ENCODE data around the gene RND1.

RND1 gene

GRCh38 chr12:48827513-48828096, 38.1 kb downstream of the RND1 start:
- DNase-seq (ENCODE audit: low spot score) = no peak

DNA sequence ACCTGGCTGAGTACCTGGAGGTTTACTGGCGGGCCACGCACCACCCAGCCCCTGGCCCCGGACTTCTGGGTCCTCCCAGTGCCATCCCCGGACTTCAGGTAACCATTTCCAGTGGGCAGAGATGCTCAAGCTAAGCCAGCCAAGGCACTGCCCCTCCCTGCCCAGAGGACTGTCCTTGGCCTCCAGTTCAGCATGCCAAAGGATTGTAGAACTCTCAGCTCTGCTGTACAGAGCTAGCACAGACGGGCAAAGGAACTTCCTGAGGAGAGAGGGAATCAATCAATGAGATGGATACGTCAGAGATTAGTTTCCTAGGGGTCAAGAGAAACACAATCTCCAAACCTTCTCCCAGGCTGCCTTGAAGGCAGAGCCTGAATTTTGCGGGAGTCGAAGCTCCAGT, 38.6 kb downstream of the RND1 start:
- no peak for DNase-seq (ENCODE audit: low spot score)

- DNase-seq (ENCODE audit: low spot score) = no peak
Measured at GRCh38 chr12:48826209-48826855, 39.3 kb downstream of the RND1 start.

DNA sequence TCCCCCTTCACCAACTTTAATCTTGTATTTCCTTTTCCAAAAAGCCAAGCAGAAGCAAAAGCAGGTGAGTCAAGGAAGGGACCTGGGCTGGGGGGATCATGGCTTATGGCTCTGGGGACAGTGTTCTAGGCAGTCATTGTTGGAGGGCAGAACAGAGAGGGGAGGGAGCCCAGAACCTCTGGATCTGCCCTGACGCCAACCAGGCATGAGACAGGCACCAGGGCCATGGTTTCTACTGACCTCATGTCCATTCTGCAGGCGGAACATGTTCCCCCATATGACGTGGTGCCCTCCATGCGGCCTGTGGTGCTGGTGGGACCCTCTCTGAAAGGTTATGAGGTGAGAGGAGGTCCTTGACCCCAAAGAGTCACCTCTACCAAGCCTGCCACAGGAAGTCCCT, 40.8 kb downstream of the RND1 start:
- DNase-seq (ENCODE audit: low spot score) = no peak

- peak; percentile 20 for DNase-seq (ENCODE audit: low spot score)
Measured at GRCh38 chr12:48824112-48824511, 41.6 kb downstream of the RND1 start.

GRCh38 chr12:48823281-48823680, 42.4 kb downstream of the RND1 start:
- DNase-seq (ENCODE audit: low spot score) = no peak

- DNase-seq (ENCODE audit: low spot score) = no peak
Measured at GRCh38 chr12:48822711-48823110, 43.0 kb downstream of the RND1 start.

GRCh38 chr12:48822139-48822538, 43.5 kb downstream of the RND1 start:
- no peak for DNase-seq (ENCODE audit: low spot score)

DNA sequence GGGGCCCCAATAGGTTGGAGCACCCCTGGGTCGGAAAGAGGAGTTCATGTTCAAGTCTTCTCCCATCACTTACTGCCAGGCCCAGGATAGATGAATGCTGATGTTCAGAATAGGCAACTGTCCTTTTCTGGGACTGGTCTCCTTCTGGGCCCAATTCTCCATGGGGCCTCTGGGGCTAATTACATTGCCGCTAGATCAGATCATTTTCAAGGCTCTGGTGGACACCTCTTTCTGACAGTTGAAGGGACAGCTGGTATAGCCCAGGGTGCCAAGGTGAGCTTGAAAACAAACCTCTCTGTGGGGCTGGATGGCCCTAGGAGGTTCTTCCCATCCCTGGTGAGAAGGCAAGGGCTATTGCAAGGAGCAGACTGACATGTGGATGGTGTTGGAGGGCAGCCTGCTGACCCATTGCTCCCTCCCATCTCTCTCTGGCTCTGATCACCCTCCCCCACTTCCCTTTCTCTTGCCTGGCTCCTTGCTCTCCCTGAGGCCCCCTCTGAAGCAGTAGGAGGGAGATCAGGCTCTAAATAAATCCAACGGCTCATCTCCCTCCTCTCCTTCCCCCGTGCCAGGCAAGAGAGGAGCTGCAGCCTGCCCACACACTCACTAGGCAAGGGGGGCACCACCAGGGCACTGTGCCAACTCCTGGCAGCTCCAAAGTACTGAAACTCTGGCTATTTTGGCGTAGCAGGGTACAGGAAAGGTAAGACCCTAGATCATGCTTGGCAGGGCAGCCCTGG, 45.5 kb downstream of the RND1 start:
- no peak for DNase-seq (ENCODE audit: low spot score)

- DNase-seq (ENCODE audit: low spot score) = no peak
Measured at GRCh38 chr12:48818831-48819590, 46.7 kb downstream of the RND1 start.

DNA sequence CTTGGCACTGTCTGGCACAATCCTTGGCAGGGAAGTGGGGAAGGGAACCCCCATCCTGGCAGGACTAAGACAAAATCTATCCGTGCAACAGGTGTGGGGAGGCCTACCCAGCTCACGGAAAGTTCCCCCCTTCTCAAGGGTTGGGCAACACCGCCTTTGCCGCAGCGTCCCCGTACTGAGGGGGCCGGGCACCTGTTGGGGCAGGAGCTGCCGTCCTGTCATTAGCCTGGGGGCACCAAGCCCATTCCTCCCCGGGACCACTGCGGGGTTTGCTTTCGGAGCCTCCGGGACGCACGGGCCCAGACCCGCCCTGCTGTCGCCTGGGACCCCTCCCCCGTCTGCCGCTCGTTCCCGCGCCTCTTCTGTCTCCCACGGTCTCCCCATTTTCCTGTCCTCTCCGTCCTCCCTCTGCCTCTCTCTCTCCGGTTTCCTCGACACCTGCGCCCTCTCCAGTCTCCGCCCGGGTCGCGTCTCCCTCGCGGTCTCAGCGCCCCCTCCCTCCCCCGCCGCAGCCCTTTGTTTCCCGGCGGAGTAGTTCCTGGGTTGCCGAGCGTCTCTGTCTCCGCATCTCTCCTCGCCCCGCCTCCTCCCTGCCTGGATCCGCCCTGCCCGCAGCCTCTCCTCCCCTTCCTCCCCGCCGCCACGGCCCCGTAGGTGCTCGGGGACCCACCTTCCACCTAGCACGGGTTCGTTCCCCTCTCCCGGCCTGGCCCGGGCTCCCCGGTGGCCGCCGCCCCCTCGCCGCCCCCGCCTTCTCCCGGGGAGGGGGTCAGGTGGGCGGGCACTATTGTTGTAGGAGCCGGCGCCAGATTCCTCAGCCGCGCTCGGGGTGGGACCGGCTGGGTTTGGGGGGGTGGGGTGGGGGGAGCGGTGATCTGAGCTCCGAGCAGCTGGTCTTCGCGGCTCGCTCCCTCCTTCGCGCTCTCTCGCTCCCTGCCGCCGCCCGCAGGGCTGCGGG, 47.5 kb downstream of the RND1 start, which contains the start of gene CACNB3:
TSS of gene CACNB3 (plus strand) at position 624 of the 958 bp plus-strand sequence. CDS start 434 bp downstream, outside the sequence.
- DNase-seq (ENCODE audit: low spot score) = peak; percentile 60

GRCh38 chr12:48816143-48816854, 49.4 kb downstream of the RND1 start:
- no peak for DNase-seq (ENCODE audit: low spot score)

DNA sequence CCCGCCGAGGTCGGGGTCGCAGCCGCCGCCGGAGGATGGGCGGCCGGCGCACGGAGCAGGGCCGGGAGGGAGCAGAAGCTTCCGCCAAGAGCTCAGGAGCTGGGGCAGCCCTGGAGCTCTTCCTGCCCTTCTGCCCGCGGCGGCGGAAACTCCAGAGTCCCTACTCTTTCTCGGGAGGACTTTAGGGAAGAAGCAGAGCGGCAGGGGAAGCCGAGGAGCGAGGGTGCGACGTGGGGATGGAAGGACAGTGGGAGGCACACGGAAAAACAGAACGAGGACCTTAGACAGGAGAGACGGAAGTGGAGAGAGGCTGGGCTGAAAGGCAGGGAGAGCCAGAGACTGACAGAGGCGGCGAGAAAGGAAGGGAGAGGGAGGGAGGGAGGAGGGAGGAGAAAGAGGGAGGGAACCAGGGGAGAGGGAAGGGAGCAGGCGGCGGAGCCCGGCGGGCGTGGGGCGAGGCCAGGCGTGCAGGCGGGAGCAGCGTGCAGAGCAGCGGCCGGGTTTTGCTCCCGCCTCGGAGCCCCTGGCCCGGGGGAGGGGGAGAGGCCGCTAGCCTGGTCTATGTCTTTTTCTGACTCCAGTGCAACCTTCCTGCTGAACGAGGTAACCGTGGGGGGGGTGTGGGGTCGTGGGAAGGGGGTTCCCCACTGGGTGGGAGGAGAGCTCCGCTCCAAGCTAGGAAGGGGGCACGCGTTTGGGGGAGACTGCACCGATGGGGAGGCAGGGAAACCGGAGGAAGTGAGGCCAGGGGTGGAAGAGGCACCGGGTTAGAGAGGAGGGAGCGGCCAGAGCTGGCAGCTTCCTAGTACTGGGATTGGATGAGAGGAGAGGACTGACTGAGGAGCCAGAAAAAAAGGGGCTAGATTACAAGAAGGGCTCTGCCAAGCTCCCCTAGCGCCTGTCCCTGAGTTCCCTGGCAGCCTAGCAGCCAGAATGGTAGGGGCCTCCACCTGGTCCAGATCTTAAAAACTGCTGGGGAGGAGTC, 50.3 kb downstream of the RND1 start:
- peak; percentile 43 for DNase-seq (ENCODE audit: low spot score)

GRCh38 chr12:48814262-48815125, 51.2 kb downstream of the RND1 start:
- peak; percentile 87 for DNase-seq (ENCODE audit: low spot score)

DNA sequence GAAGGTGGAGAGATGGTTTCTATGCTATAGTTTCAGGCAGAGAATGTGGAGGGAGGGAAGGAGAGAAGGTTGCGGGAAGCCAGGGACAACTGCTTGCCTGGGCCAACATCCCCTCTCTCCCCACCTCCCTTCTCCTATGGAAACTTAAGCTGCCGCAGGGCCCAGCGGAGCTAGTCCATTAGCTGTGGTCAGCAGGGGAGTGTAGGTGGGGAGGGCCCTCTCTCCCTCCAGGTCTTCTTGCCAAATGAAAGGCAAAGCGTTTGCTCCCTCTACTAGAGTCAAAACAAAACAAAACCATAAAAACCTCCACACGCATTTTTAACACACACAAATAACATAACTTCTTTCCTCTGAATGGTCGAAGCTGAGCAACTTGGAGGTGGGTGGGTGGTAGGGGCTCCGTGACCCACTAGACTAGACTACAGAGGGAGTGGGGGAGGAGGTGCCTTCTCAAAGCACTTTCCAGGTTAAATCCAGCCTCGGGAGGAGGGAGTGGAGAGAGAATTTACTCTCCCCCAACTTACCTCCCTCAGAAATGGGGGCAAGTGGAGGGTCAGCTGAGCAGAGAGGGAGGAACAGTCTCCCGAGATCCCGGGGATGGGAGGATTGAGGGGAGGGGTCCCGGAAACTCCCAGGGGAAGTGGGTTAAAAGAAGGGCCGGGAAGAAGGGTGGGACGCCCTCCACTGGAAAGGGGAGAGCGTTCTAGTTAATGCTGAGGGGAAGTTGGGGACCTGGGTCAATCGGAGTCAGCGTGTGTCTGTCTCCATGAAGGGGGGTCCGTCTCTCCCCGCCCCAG, 52.0 kb downstream of the RND1 start:
- no peak for DNase-seq (ENCODE audit: low spot score)

DNA sequence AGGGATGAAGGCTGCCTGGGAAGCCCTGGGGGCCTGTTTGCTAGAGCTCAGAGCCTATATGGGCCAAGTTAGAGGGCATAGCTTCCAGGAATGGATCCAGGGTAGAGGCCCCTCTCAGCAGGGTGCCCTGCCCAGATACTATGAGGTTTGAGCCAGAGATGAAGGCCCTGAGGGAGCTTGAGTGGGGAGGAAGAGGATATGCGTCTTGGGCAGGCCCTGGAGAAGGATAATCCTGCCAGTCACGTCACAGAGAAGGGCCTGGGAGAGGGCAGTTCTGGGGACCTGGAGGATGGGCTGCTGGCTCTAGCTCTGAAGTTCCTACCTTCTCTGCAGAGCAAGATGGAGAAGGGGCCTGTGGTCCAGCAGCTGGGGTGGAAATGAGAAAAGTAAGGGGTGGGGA, 53.3 kb downstream of the RND1 start:
- DNase-seq (ENCODE audit: low spot score) = no peak

- no peak for DNase-seq (ENCODE audit: low spot score)
Measured at GRCh38 chr12:48811437-48812090, 54.1 kb downstream of the RND1 start.
